SK-N-SH treated with all-trans-retinoic acid at 6 μM for 48 hours (cell line): ENCODE data around the gene GPC6.

Experiments
- ATAC-seq: fragments of 200-7000 bp; cut with Tn5 transposase; 3 replicates; pipeline ENCODE4 v1.9.1; 2020; ENCODE audit warnings: mild to moderate bottlenecking, moderate library complexity
- BACH2 ChIP-seq: fragments of 250-450 bp; sonication (Bioruptor Pico); IDR thresholded peaks from 2 replicates; pipeline ENCODE4 v1.9.0; 2021; ENCODE audit warnings: mild to moderate bottlenecking, borderline replicate concordance
- CREB5 ChIP-seq: fragments of 250-450 bp; sonication (Bioruptor Pico); IDR thresholded peaks from 2 replicates; pipeline ENCODE4 v1.5.1; 2020; ENCODE audit warnings: low read depth, mild to moderate bottlenecking, moderate library complexity
- CSDC2 ChIP-seq: fragments of 250-450 bp; sonication (Bioruptor Pico); IDR thresholded peaks from 2 replicates; pipeline ENCODE4 v1.5.0; 2020; ENCODE audit warnings: mild to moderate bottlenecking, moderate library complexity
- CSRNP3 ChIP-seq: fragments of 250-450 bp; sonication (Bioruptor Pico); IDR thresholded peaks from 2 replicates; pipeline ENCODE4 v1.5.1; 2021; ENCODE audit warnings: mild to moderate bottlenecking, moderate library complexity
- GLIS3 ChIP-seq: fragments of 250-450 bp; sonication (Bioruptor Pico); IDR thresholded peaks from 2 replicates; pipeline ENCODE4 v1.5.0; 2020; ENCODE audit warnings: mild to moderate bottlenecking, moderate library complexity
- ISL1 ChIP-seq: fragments of 250-450 bp; sonication (Bioruptor Pico); IDR thresholded peaks from 2 replicates; pipeline ENCODE4 v2.1.2; 2022; ENCODE audit warnings: mild to moderate bottlenecking, moderate library complexity
- OSR1 ChIP-seq: fragments of 250-450 bp; sonication (Bioruptor Pico); IDR thresholded peaks from 2 replicates; pipeline ENCODE4 v1.8.0; 2022; ENCODE audit warnings: moderate library complexity, mild to moderate bottlenecking, inconsistent platforms
- PATZ1 ChIP-seq: fragments of 250-450 bp; sonication (Bioruptor Pico); IDR thresholded peaks from 2 replicates; pipeline ENCODE4 v1.8.0; 2020; ENCODE audit warnings: mild to moderate bottlenecking, moderate library complexity, borderline replicate concordance
- POU6F1 ChIP-seq: fragments of 250-450 bp; sonication (Bioruptor Pico); IDR thresholded peaks from 2 replicates; pipeline ENCODE4 v1.8.0; 2021; ENCODE audit warnings: low read depth, mild to moderate bottlenecking, moderate library complexity, borderline replicate concordance
- PPARA ChIP-seq: fragments of 250-450 bp; sonication (Bioruptor Pico); IDR thresholded peaks from 2 replicates; pipeline ENCODE4 v1.5.0; 2020; ENCODE audit warnings: mild to moderate bottlenecking, borderline replicate concordance
- RARB ChIP-seq: fragments of 250-450 bp; sonication (Bioruptor Pico); IDR thresholded peaks from 2 replicates; pipeline ENCODE4 v1.8.0; 2021; ENCODE audit warnings: mild to moderate bottlenecking, moderate library complexity
- TCF4 ChIP-seq: fragments of 250-450 bp; sonication (Bioruptor Pico); IDR thresholded peaks from 2 replicates; pipeline ENCODE4 v1.8.0; 2021; ENCODE audit warnings: mild to moderate bottlenecking, moderate library complexity, borderline replicate concordance
- TOX ChIP-seq: fragments of 250-450 bp; sonication (Bioruptor Pico); IDR thresholded peaks from 2 replicates; pipeline ENCODE4 v1.8.0; 2021; ENCODE audit warnings: mild to moderate bottlenecking, moderate library complexity, borderline replicate concordance
- TSHZ2 ChIP-seq: fragments of 250-450 bp; sonication (Bioruptor Pico); IDR thresholded peaks from 2 replicates; pipeline ENCODE4 v1.5.0; 2020; ENCODE audit warnings: mild to moderate bottlenecking, moderate library complexity
- ZC3H10 ChIP-seq: fragments of 250-450 bp; sonication (Bioruptor Pico); IDR thresholded peaks from 2 replicates; pipeline ENCODE4 v1.5.1; 2021; ENCODE audit warnings: mild to moderate bottlenecking, moderate library complexity
- ZFP3 ChIP-seq: fragments of 250-450 bp; sonication (Bioruptor Pico); IDR thresholded peaks from 2 replicates; pipeline ENCODE4 v1.5.0; 2020; ENCODE audit warnings: mild to moderate bottlenecking, moderate library complexity
- ZFP30 ChIP-seq: fragments of 450-650 bp; formaldehyde crosslinking; IDR thresholded peaks from 2 replicates; pipeline ENCODE4 v1.5.0; 2022; ENCODE audit warnings: mild to moderate bottlenecking, moderate library complexity
- ZNF565 ChIP-seq: fragments of 450-650 bp; formaldehyde crosslinking; conservative IDR thresholded peaks from 2 replicates; pipeline ENCODE4 v1.5.0; 2020; ENCODE audit warnings: low read depth, mild to moderate bottlenecking, moderate library complexity
- ZNF8 ChIP-seq: fragments of 450-650 bp; formaldehyde crosslinking; IDR thresholded peaks from 2 replicates; pipeline ENCODE4 v1.5.0; 2020; ENCODE audit warnings: mild to moderate bottlenecking, moderate library complexity

Gene GPC6

GRCh38 chr13:93646245-93646644 is 419.6 kb downstream of the GPC6 start:
- TF ChIP-seq POU6F1 (no peak), CSRNP3 (CRISPR knock-in tag) (no peak), PATZ1 (CRISPR knock-in tag) (no peak), RARB (no peak), TOX (CRISPR knock-in tag) (no peak)
- TF ChIP-seq, all 23 proteins: peak for 0
- no peak for ATAC-seq

- no peak for ATAC-seq
- TF ChIP-seq TCF4 (CRISPR knock-in tag) (no peak), TSHZ2 (CRISPR knock-in tag) (no peak), ZFP30 (CRISPR knock-in tag) (no peak), PPARA (no peak), CREB5 (no peak), ZNF8 (CRISPR knock-in tag) (no peak), ZFP3 (no peak), PATZ1 (CRISPR knock-in tag) (no peak), TOX (CRISPR knock-in tag) (no peak), ISL1 (no peak), GLIS3 (no peak), ZC3H10 (CRISPR knock-in tag) (no peak), CSRNP3 (CRISPR knock-in tag) (no peak), ZNF565 (no peak)
These were observed 422.9 kb downstream of the GPC6 start for GRCh38 chr13:93649496-93649895.

GRCh38 chr13:93653776-93654175 is 427.2 kb downstream of the GPC6 start:
- TF ChIP-seq PATZ1 (CRISPR knock-in tag) (no peak), OSR1 (no peak), BACH2 (CRISPR knock-in tag) (no peak), ZFP30 (CRISPR knock-in tag) (no peak), CSDC2 (no peak)
- no peak for ATAC-seq
